Stimulated activated CD4-positive, alpha-beta T cell treated with anti-CD3 and anti-CD28 coated beads, Interleukin-15, amount 100 ng/mL, for 1 hour (primary cell): ENCODE data around the gene TRIM10.

Experiments used
- DNase-seq, 2 donors: peaks; one replicate each; pipeline ENCODE4 v3.0.0-alpha.2; 2020; ENCODE audit warnings: low read depth in 1 of 2, low spot score in 1 of 2

Gene TRIM10, protein sequence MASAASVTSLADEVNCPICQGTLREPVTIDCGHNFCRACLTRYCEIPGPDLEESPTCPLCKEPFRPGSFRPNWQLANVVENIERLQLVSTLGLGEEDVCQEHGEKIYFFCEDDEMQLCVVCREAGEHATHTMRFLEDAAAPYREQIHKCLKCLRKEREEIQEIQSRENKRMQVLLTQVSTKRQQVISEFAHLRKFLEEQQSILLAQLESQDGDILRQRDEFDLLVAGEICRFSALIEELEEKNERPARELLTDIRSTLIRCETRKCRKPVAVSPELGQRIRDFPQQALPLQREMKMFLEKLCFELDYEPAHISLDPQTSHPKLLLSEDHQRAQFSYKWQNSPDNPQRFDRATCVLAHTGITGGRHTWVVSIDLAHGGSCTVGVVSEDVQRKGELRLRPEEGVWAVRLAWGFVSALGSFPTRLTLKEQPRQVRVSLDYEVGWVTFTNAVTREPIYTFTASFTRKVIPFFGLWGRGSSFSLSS

DNA sequence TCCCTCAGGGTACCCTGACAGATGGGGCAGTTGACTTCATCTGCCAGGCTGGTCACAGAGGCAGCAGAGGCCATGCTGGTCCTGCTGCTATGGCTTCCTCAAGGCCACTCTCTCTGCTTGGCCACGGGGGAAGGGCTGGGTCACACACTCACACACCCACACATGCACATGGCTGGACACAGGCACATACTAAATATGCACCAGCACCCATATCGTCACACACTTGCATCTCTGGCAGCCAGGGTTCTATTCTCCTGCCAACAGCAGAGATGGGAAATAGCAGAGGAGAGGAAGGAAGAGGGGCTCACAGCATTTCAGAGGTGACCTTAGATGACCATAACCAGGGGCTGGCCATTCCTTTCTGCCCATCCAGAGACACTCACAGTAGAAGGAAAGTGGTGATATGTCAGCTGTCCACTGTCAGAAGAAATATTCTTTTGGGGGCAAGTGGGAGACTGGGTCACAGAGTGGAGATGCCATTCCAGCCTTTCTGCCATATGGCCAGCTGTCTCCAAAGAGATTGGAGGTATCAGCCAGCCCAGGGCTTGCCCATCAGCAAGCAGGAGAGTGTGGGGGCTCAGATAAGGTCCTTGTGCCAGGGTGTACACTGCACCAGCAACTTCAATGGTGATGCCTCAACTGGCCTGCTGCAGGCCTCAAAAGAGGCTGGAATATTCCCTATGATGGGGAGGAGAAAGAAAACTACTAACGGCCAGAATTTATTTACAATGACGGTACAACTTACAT is at the start of gene TRIM10:
Gene TRIM10, minus strand, starts transcription at position 427 of the 747 bp plus-strand sequence. Its CDS starts 353 bp downstream, at position 74.
- DNase-seq: no peak

DNA sequence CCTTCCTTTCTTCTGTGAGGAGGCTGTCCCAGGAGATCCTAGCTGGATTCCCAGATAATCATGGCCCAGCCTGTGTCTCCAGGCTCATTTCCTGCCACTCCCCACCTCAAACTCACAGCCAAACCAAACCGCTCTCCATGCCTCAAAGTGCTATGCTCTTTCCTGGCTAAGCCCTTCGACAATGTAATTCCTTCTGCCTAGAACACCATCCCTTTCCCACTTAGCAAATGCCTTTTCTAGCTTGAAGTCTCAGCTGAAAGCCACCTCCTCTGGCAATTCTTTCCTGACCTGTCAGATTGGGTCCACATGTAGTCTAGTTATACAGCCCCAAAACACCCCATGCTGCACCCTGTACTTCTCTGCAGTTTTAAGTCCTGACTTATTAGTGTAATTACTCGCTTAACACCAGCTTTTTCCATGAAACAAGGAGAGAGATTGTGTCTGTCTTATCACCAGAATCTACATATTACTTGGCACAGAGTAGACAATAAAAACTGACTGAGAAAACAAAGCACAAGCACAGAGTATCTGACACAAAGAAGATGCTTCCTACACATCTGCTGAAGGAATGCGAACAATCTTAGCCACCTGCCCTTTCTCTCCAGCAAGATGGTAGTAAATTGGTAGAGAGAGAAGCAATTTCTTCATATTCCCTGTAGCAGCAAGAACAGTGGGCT is 46.7 kb upstream of the TRIM10 start:
- no peak for DNase-seq

DNA sequence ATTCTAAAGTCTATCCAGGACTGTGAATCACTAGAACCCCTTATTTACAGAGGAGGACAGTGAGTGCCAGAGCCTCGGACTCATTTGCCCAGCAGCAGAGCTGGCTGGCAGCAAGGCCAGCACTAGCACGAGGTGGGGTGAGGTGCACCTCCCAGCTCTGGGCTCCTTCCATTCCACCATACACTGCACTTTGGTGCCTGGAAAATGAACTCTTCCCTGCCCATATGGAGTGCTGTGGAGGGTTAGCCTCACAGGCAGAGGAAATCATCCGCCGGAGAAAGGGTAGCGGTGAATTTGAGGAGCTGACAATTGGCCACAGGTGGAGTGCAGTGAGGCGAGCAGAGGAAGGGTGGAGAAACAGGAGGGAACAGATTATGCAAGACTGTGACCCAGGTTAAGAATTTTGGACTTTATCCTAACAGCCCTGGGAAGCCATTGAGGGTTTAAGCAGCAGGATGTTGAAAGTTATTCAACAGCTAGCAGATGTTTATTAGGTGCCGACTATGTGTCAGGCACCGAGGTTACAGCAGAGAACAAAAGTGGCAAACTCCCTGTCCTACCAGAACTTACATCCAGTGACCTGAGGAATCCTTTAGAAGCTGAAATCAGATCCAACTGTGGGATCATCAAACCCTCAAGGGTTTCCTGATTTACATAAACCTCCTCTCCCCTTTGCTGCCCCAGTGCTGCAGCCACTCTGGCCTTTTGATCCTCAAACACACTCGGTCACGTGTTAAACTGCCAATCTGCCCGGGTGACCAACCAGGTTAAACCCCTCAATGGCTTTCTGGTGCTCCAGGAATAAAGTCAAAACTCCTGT is 46.0 kb upstream of the TRIM10 start:
- no peak for DNase-seq

DNA sequence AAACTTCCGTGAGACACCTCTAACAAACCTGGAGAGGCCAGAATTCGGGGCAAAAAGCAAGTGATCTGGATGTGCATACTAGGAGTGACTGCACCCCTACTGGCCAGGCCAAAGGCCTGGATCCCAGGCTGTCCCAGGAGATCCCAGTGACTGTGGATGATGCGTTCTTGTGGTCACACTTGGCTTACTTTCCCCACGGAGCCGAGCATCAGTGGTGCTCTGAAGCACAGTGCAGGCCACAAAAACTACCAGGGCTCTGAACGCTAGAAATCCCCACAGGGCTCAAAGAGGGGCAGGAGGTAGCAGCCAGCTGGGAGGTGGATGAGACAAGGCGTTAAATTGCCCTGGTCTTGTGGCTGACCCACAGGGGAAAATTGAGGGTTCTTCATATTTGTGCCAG is 45.1 kb upstream of the TRIM10 start:
- DNase-seq: no peak

DNA sequence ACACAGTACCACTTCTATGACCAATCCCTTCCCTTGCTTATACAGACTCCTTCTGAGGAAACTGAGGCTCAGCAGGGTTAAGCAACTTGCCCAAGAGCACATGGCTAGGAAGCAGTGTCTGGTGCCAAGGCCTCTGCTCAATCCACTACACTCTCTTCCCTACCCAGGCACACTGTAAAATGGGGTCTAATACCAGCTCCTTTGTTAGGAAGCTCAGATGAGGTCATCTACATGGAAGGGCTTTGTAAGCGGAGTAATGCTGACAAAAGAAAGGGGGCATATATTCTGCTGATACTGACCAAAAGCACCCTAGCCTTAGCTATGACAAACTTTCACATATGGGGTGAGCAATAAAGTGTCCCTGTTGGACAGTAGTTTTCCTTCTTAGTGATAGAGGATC is 43.1 kb upstream of the TRIM10 start:
- DNase-seq: no peak

DNA sequence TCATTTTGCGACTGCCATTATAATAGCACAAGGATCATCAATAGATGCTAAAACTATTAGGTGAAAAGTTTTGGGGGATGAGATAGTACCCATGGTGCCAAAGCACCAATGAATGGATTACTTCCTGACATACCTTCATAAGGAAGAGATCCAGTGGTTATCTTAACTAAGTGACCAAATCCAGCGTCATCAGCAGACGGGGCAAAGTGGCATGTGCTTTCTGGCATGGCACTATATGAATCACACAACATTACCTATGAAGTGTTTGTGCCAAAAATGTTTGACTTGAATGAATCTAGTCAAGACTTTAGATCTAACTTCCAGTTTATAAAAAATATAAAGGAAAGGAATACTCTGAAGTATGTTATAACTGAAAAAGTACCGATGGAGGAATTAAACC is 41.4 kb upstream of the TRIM10 start:
- no peak for DNase-seq

DNA sequence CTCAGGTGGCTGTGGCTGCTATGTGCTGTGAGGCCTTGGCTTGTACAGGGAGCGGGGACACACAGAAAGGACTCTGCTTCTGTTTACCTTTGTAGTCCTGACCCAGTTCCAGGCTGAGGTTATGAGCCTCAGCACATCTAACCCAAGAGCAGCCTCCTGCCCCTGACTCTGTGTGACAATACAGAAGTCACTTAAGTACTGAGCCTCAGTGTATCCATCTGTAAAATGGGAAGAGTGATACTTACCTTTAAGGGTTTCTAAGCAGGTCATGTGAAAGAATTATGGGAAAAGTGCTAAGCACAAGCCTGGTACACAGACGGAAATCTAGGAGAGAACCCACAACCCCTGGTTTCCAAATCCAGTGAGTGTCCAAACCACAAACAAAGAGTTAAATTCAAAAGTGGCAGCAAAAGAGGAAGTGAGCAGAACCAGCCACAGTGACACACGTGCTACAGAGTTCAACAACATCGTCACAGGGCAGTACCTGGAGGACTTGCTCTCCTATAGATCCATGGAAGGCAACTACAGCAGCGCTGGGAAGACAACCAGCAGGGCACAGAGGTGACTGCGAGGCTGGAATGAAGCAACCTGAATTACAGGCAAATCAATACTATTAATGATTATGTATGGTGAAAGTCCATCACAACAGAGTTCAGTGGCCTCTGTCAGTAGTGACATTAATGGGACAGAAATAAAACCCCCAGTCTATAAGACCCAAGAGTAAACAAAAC is 39.7 kb upstream of the TRIM10 start:
- DNase-seq: no peak

DNA sequence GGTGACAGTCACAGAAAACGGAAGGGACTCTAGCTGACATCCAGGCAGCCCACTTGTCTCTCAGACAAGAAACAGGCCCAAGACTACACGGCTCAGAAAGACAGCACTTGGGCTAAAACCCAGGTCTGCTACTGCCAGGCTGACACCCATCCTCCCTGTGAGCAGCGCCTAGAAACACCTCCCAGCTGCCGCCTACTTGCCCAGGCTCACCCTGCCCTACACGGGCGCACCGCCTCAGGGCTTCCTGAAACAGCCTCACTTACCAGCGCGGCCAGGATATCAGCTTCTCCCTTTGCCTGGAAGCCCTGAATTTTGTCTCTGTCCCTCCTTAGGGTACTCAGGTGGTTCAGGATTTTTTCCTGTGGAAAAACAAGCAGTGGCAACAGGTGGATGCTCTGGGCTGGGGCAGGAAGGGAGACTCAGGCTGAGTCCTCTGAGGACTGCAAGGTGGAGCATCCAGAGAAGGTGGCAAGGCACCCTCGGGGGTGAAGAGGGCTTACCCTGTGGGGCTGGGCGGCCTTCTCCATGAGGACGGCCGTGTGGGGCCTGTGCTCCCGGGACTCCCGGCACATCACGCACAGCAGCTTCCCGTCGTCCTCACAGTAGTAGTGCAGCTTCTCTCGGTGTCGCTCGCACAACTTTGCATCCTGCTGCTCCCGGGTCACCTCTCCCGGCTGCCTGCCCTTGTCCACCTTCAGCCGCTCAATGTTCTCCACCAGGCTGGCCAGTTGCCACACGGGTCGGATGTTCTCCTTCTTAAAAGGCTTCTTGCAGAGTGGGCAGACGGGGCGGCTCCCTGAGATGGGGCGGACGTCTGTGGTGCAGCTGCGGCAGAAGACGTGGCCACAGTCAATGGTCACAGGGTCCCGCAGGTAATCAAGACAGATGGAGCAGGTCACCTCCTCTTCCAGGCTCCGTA is 37.4 kb upstream of the TRIM10 start:
- no peak for DNase-seq

DNA sequence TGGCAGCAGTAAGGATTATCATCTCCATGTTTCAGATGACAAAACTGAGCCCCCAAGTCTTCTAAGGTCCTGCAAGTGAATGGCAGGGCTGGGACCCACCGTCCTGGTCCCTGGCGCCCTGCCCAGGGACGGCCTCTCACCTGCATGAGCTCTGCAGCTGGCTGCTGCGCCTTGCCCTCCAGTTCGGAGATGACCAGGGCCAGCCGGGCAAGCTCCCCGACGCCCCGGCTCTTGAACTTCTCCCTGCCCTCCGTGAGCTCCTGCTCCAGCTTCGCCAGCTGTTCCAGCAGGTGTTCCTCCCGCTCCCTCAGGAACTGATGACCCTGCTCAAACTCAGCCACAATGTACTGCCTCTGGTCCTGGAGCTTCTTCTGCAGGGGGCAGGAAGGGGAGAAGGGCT is 35.4 kb upstream of the TRIM10 start:
- no peak for DNase-seq

DNA sequence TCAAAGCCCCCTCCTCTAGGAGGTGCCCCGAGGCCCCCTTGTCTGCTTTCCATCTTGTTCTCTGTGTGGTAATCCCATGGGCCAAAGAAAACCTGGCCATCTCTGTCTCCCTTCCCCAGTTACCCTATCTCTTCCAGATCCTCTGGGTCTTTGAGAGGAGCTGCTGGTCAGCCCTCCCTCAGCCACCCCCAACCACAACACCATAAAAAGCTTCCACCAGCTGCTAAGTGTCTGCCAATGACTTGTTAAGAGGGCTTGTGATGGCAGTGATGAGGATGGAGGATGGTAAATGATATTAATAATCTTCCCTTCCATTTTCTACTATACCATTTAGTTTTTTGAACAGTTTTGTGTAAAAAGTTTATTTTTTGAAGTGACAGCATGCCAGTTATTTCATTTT is 34.9 kb upstream of the TRIM10 start:
- DNase-seq: no peak

DNA sequence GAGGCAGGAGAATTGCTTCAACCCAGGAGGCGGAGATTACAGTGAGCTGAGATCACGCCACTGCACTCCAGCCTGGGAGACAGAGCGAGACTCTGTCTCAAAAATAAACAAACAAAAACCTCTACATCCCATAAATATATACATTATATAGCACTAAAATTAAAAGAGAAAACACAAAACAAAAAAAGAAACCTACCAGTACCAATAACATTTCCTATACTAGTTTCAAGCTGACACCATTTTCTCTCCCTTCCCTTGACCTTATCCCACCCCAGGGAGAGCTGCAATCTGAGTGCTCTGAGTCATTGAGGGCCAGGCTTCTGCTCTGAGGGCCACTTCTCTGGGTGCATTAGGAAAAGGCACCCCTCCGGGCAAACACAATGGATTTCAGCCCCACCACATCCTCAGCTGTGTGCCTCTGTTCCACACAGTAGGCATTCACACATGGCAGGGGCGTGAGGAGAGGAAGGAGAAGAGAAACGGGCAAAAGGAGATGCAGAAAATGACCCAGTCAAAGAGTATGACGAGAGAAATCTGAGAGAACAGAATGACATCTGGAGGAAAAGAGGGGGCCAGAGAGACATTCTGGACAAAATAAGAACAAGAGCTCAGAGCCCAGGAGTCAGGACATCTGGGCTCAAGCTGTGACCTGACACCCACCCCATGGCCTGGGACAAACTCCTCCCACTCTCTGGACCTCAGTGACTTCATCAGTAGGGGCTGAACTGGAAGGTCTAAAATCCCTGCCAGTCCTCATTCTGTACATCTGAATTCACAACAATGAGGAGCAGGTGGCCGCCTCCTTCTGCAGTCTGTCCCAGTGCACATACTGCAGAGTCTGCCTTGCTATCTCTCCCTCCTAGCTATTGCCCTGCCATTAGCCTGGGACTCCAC is 34.0 kb upstream of the TRIM10 start:
- DNase-seq: no peak

DNA sequence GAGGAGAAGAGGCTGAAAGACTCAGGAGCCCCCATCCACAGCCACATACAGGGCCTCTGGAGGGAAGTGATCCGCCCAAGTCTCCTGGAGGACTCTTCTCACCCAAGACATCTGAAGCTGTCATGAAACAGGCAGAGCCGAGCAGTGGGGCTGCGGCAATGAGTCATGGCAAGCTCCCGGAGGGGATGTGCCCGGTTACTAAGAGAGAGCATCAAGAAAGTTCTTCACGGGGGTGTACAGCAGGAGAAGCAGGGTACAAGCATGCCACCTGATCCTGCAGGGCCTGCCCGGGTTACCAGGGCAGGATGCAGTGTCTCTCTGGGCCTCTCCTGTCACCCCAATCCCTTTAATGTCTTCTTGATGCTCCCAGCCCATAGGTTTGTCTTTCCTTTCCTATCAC is 31.1 kb upstream of the TRIM10 start:
- DNase-seq: no peak

DNA sequence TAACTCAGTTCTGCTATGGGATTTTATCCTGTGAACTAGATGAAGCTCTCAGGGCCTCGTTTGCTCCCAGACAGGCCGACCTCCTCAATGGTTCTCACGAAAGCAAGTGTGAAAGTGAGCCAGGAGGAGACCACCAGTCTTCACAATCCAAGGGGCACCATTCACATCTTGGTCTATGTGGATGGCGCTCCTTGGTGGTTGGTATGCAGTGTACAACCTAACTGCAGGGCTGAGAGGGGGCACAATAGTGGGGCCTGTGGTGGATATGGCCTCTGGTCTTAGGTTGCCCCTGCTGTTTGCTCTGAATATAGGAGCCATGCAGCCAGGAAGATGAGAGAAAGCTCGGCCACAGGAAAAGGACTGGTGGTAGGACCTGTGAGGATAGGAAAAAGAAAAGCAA is 27.5 kb upstream of the TRIM10 start:
- no peak for DNase-seq

DNA sequence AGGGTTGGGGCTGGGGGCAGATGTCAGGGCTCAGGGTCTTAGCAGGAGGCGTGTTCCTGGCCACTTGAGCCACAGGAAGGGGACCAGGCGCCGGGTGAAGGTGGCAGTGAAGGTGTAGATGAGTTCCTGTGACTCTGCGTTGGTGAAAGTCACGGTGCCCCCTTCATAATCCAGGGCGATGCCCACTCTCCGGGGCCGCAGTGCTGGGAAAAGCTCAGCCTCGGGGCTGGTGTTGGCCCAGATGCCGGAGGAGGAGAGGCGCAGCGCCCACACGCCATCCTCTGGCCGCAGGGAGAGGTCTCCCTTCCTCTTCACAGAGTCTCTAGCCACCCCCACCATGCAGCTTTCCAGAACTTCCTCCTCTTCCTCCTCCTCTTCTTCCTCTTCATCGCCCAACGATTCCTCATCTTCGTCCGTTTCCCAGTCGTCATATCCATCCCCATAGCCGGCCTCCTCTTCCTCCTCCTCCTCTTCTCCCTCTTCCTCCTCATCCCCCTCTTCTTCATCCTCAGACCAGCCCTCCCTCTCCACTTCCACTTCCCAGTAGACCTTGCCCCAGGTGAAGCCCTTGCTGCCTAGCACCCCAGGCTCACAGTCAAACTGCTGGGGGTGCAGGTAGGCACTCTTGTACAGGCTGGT is 25.0 kb upstream of the TRIM10 start:
- no peak for DNase-seq

DNA sequence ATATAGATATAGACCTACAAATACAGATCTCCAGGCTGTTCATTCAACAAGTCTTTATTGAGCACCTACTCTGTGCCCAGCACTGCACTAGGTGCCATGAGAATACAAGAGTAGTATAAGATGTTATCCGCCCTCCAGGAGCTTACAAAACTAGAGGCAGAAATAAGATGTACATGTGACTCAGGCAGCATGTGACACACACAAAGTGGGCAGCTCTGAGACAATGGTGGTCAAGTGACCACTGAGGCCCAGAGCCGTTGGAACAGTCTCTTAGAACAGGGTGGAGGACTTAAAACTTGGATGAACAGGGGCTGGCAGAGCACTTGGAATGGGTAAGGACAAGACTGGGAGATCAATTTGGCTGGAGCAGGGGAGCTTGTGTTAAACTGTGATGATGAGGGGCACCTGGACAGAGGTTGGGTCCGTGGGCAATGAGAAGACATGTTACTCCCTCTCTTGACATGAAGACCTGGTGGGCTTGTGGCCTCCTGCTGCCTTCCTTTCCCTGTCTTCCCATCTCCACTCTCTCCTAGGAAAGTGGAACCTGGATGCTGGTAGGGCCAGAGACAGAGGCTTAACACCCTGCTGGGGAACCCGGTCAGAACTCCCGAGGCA is 23.5 kb upstream of the TRIM10 start:
- no peak for DNase-seq

DNA sequence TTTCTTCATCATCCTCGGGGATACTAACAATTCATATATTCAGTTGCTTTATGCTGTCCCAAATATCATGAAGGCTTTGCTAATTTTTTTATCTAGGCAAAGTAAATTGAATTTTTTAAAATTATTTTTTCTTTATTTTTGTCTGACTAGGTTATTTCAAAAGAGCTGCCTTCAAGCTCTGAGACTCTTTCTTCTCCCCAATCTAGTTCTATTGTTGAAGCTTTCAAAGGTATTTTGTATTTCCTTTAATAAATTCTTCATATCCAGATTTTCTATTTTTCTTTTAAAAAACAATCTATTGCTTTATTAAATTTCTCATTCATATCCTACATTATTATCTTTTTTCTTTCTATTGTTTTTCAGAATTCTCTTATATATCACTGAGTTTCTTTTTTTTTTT is 19.1 kb upstream of the TRIM10 start:
- DNase-seq: no peak

DNA sequence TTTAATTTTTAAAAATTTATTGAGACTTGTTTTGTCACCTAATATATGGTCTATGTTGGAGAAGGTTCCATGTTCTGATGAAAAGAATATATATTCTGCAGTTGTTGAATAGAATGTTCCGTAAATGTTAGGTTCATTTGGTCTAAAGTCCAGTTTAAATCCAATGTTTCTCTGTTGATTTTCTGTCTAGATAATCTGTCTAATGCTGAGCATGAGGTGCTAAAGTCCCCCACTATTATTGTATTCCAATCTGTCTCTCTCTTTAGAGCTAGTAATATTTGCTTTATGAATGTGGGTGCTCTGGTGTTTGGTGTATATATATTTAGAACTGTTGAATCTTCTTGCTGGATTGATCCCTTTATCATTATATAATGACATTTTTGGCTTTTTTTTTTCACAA is 17.8 kb upstream of the TRIM10 start:
- DNase-seq: no peak
